ENCODE results near the gene PCNX2.

PCNX2 gene

DNA sequence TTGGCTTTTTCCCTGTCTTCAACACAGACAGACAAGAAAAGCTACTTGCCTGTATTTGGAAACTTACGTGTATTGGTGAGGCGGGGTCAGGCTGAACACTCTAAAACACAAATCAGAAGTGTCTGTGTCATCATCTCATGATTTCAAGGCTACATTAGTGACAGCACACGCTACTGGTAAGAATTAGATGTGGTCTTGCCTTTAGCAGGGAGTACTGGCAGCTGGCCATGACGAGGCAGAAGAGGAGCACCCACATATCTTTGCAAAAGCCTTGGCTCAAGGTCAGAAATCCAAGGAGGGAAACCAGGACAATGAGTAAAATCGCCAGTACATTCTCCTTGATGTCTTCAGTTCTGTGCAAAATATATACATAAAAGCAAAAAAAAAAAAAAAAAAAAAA lies 77.7 kb downstream of the PCNX2 start:
- no peak overlapping the region for H3K4me3 ChIP-seq (ENCODE audit: low read depth, low read length)
- no peak for DNase-seq (ENCODE audit: low read depth)
- TF ChIP-seq, protein P1, sequence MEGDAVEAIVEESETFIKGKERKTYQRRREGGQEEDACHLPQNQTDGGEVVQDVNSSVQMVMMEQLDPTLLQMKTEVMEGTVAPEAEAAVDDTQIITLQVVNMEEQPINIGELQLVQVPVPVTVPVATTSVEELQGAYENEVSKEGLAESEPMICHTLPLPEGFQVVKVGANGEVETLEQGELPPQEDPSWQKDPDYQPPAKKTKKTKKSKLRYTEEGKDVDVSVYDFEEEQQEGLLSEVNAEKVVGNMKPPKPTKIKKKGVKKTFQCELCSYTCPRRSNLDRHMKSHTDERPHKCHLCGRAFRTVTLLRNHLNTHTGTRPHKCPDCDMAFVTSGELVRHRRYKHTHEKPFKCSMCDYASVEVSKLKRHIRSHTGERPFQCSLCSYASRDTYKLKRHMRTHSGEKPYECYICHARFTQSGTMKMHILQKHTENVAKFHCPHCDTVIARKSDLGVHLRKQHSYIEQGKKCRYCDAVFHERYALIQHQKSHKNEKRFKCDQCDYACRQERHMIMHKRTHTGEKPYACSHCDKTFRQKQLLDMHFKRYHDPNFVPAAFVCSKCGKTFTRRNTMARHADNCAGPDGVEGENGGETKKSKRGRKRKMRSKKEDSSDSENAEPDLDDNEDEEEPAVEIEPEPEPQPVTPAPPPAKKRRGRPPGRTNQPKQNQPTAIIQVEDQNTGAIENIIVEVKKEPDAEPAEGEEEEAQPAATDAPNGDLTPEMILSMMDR (IDR thresholded peaks at IDR 0.05; ENCODE audit: control insufficient read depth, extremely low read depth, insufficient read depth): no peak

DNA sequence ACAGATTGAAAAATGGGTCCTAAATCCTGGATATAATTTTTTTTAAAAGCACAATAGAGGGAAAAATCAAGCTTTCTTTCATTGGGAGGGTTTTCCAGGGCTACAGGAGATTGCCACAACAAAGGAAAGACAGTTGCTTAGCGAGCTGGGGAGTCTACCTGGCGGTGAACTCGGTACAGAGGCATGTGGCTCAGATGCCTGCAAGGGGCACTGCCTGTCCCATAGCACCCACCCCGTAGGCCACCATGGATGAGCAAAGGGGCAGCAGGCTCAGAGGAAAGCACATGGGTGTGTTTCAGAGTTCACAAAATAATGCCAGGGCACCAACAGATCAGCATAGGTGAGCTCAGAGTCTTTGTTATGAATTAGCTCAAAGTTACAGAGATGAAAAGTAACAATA lies 79.5 kb downstream of the PCNX2 start:
- DNase-seq (ENCODE audit: low read depth): no peak
- TF ChIP-seq, protein P1 (IDR thresholded peaks at IDR 0.05; ENCODE audit: control insufficient read depth, extremely low read depth, insufficient read depth): no peak
- H3K4me3 ChIP-seq (ENCODE audit: low read depth, low read length): no peak overlapping the region

DNA sequence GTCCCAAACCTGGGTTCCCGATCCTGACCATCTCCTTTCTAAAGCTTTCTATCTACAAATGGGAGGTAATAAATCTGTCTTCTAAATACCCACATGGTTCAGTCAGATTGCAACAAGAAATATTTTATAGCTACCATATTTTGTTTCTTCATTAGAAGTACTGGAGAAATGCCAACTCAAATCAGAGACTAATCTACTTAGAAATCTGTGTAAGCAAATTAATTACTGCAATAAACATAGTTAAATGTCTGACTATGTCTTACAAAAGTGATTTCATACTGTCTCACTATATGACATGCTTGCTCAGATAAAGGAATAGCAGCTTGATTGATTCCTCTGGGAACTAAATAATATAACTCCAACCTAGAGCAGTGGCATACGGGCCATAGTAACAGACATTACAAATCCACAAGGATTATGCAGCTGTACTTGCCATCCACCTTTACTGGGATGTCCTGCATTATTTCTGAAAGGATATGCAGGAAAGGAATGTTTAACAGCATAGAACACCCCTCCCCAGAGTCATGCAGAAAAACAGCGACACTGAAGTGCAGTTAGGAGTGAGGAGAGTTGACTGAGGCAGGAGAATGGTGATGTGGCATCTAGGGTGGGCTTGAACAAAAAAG lies 80.3 kb downstream of the PCNX2 start:
- DNase-seq (ENCODE audit: low read depth): peak; percentile 15

DNA sequence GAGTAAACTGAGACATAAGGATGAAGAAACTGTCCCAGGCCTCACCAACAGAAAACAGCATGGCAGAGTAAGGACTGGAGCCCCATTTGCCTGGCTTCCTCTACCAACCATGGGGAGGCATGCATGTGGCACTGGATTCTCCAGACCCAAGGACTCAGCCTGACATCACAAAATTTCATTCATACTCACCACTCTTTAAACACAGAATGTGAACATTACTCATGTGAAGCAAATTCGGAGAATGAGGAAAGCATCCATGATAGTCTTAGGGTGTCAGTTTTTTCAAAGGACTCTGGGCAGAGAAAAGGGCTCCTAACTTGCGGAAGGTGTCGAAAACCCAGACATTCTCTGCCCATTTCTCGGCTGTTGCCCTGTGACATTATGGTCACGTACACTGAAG lies 83.9 kb downstream of the PCNX2 start:
- DNase-seq (ENCODE audit: low read depth): no peak
- TF ChIP-seq, protein P1 (IDR thresholded peaks at IDR 0.05; ENCODE audit: control insufficient read depth, extremely low read depth, insufficient read depth): no peak
- no peak overlapping the region for H3K4me3 ChIP-seq (ENCODE audit: low read depth, low read length)

More for the DNA sequence above, 80.3 kb downstream of the PCNX2 start:
- no peak overlapping the region for H3K4me3 ChIP-seq (ENCODE audit: low read depth, low read length)
- TF ChIP-seq, protein P1 (IDR thresholded peaks at IDR 0.05; ENCODE audit: control insufficient read depth, extremely low read depth, insufficient read depth): no peak

DNA sequence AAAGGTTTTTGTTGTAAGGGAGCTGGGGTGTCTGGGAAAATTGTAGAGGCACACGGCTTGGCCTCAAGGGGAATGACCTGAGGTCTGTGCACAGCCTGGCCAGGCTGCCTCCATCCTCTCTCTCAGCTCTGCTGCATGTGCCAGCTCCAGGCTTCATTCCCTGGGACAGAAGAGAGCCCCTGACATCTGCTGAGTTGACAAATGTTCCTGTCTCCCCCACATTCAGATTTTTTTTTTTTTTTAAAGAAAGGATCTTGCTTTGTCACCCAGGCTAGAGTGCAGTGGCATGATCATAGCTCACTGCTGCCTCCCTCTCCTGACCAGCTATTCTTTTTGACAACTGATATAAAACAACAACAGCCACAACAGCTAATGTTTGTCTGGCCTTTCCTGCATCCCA lies 84.4 kb downstream of the PCNX2 start:
- no peak for DNase-seq (ENCODE audit: low read depth)
- TF ChIP-seq, protein P1 (IDR thresholded peaks at IDR 0.05; ENCODE audit: control insufficient read depth, extremely low read depth, insufficient read depth): no peak
- H3K4me3 ChIP-seq (ENCODE audit: low read depth, low read length): no peak overlapping the region

DNA sequence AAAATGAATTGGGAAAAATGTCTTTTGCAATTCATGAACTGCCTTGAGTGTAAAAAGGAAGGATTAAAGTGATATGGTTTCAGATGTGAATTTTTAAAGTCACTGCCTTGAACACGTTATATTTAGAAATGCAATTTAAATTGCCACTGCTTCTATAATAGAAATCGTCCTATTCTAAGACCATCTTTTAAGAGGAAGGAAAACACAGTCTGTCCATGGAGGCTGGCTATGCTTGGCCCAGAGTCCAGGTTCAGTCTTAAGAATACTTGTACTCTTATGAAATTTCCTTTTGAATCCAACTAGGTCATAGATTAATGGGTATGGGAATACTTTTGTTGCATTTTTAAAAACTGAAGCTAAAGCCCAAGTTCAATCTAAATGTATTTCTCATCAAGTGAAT lies 86.0 kb downstream of the PCNX2 start:
- TF ChIP-seq, protein P1 (IDR thresholded peaks at IDR 0.05; ENCODE audit: control insufficient read depth, extremely low read depth, insufficient read depth): no peak
- no peak overlapping the region for H3K4me3 ChIP-seq (ENCODE audit: low read depth, low read length)
- no peak for DNase-seq (ENCODE audit: low read depth)

DNA sequence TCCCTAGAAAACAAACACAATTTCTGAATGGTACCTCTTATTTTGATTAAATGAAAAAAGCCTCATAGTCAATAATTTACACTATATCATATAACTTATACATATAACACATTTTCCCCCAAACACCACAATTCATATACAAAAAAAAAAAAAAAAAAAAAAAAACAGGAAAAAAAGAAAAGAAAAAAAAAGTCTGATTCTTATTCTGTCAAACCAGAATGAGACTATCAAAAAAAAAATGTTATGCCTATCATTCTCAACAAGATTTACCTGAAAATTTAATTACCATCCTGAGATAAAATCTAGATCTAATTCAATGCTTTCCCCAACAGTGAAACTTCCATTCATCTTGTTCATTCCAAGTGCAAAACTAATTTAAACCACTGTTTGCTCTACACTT lies 86.8 kb downstream of the PCNX2 start:
- no peak for DNase-seq (ENCODE audit: low read depth)
- TF ChIP-seq, protein P1 (IDR thresholded peaks at IDR 0.05; ENCODE audit: control insufficient read depth, extremely low read depth, insufficient read depth): no peak
- H3K4me3 ChIP-seq (ENCODE audit: low read depth, low read length): no peak overlapping the region
